Karpas-422 (cell line): ENCODE results near the gene DIP2C. TPM values are rescaled to one million over a fixed set of nuclear protein-coding genes. Genes with fewer than 3 reads are reported as not detected.

Experiments
- DNase-seq: peaks from one replicate; pipeline ENCODE4 v3.0.0-alpha.2; 2015
- H2AFZ ChIP-seq: fragments of 200-600 bp; sonication (generic); 2 replicates; pipeline ENCODE4 v1.6.1; 2014; ENCODE audit warnings: antibody characterized with exemption, low read length, mixed read lengths
- H3K27ac ChIP-seq: fragments of 200-600 bp; sonication (generic); 2 replicates; pipeline ENCODE4 v1.5.1; 2014; ENCODE audit warnings: mild to moderate bottlenecking, low read length, moderate library complexity
- H3K27me3 ChIP-seq: fragments of 200-600 bp; sonication (generic); 2 replicates; pipeline ENCODE4 v1.6.1; 2014; ENCODE audit warnings: low read length, mixed read lengths
- H3K36me3 ChIP-seq: fragments of 200-600 bp; sonication (generic); 2 replicates; pipeline ENCODE4 v1.6.1; 2014; ENCODE audit warnings: low read length, mixed read lengths; ENCODE audit not compliant: insufficient read depth
- H3K4me1 ChIP-seq: fragments of 200-600 bp; sonication (generic); 2 replicates; pipeline ENCODE4 v1.6.1; 2014; ENCODE audit warnings: mild to moderate bottlenecking, low read length, mixed read lengths
- H3K4me2 ChIP-seq: fragments of 200-600 bp; sonication (generic); 2 replicates; pipeline ENCODE4 v1.6.1; 2014; ENCODE audit warnings: low read length, low read depth, mild to moderate bottlenecking; ENCODE audit not compliant: poor library complexity, severe bottlenecking
- H3K4me3 ChIP-seq: fragments of 200-600 bp; sonication (generic); 2 replicates; pipeline ENCODE4 v1.5.1; 2014; ENCODE audit warnings: mild to moderate bottlenecking, antibody characterized with exemption, low read length, mixed read lengths
- H3K79me2 ChIP-seq: fragments of 200-600 bp; sonication (generic); 2 replicates; pipeline ENCODE4 v1.6.1; 2014; ENCODE audit warnings: mild to moderate bottlenecking, low read length, mixed read lengths
- H3K9ac ChIP-seq: fragments of 200-600 bp; sonication (generic); 2 replicates; pipeline ENCODE4 v1.6.0; 2014; ENCODE audit warnings: low read length
- H3K9me2 ChIP-seq: fragments of 200-600 bp; sonication (generic), shearing (Covaris generic); replicated peaks from 2 replicates; pipeline ENCODE4 v1.6.0; 2014; ENCODE audit warnings: mild to moderate bottlenecking, low read length, moderate library complexity; ENCODE audit not compliant: insufficient read depth
- H3K9me3 ChIP-seq: fragments of 300-700, 200-600 bp; sonication (generic); 2 replicates; pipeline ENCODE4 v1.6.1; 2014; ENCODE audit warnings: low read length, mixed read lengths
- H4K20me1 ChIP-seq: fragments of 200-600 bp; sonication (generic); 2 replicates; pipeline ENCODE4 v1.6.1; 2014; ENCODE audit warnings: mild to moderate bottlenecking, antibody characterized with exemption, low read length, low read depth; ENCODE audit not compliant: insufficient read depth
- total RNA-seq: library from RNA; depleted of rRNA; stranded (reverse); fragments of >200 nt; shearing (Covaris generic); gene quantifications from 2 replicates; pipeline ENCODE4 v1.2.3, GENCODE V29; 2014; ENCODE audit warnings: low replicate concordance

DIP2C gene
- total RNA-seq, 1 experiment from 2014 or later: 0.11 TPM

- H3K4me2 ChIP-seq: no peak overlapping the region
- H3K4me1 ChIP-seq: no peaks in the 10 kb centered on the region
- H3K9me2 ChIP-seq: no peaks in the 10 kb centered on the region
- no peak overlapping the region for H3K4me3 ChIP-seq
- H3K36me3 ChIP-seq: no peaks in the 10 kb centered on the region
- no peaks in the 10 kb centered on the region for H4K20me1 ChIP-seq
- H2AFZ ChIP-seq: no peak overlapping the region
- H3K27ac ChIP-seq: no peak overlapping the region
- no peaks in the 10 kb centered on the region for H3K9me3 ChIP-seq
- no peaks in the 10 kb centered on the region for H3K79me2 ChIP-seq
- H3K9ac ChIP-seq: no peak overlapping the region
- no peak for DNase-seq
- no peaks in the 10 kb centered on the region for H3K27me3 ChIP-seq
Observed at GRCh38 chr10:723973-724372, 34.5 kb upstream of the DIP2C start.

GRCh38 chr10:722281-723060 lies 33.0 kb upstream of the DIP2C start:
- H3K27ac ChIP-seq: no peak overlapping the region
- H3K9ac ChIP-seq: no peak overlapping the region
- no peak for DNase-seq
- no peak overlapping the region for H3K4me3 ChIP-seq
- no peak overlapping the region for H2AFZ ChIP-seq
- no peaks in the 10 kb centered on the region for H4K20me1 ChIP-seq
- no peak overlapping the region for H3K4me2 ChIP-seq
- no peaks in the 10 kb centered on the region for H3K79me2 ChIP-seq
- H3K27me3 ChIP-seq: no peaks in the 10 kb centered on the region
- H3K9me3 ChIP-seq: no peaks in the 10 kb centered on the region
- H3K9me2 ChIP-seq: no peaks in the 10 kb centered on the region
- H3K36me3 ChIP-seq: no peaks in the 10 kb centered on the region
- H3K4me1 ChIP-seq: no peaks in the 10 kb centered on the region

GRCh38 chr10:718143-718700 lies 28.8 kb upstream of the DIP2C start:
- Histone ChIP-seq H3K27ac (no peak overlapping the region), H3K4me3 (no peak overlapping the region), H3K4me2 (no peak overlapping the region), H3K9ac (no peak overlapping the region), H3K9me3 (no peaks in the 10 kb centered on the region), H3K9me2 (no peaks in the 10 kb centered on the region), H2AFZ (no peak overlapping the region), H3K36me3 (no peaks in the 10 kb centered on the region), H3K4me1 (no peaks in the 10 kb centered on the region), H3K27me3 (no peaks in the 10 kb centered on the region; the same call in 1 of the 2 replicates), H3K79me2 (no peaks in the 10 kb centered on the region), H4K20me1 (no peaks in the 10 kb centered on the region)
- DNase-seq: no peak

GRCh38 chr10:717458-717857 lies 28.0 kb upstream of the DIP2C start:
- H3K27ac ChIP-seq: no peak overlapping the region
- no peak for DNase-seq
- H3K9me3 ChIP-seq: no peaks in the 10 kb centered on the region
- no peak overlapping the region for H3K4me3 ChIP-seq
- H3K4me2 ChIP-seq: no peak overlapping the region
- H2AFZ ChIP-seq: no peak overlapping the region
- H3K36me3 ChIP-seq: no peaks in the 10 kb centered on the region
- no peaks in the 10 kb centered on the region for H3K79me2 ChIP-seq
- no peak overlapping the region for H3K9ac ChIP-seq
- H4K20me1 ChIP-seq: no peaks in the 10 kb centered on the region
- H3K27me3 ChIP-seq: no peaks in the 10 kb centered on the region; the same call in 1 of the 2 replicates
- no peaks in the 10 kb centered on the region for H3K9me2 ChIP-seq
- H3K4me1 ChIP-seq: no peaks in the 10 kb centered on the region

- H2AFZ ChIP-seq: no peak overlapping the region
- H3K9me3 ChIP-seq: no peaks in the 10 kb centered on the region
- DNase-seq: no peak
- H3K9ac ChIP-seq: no peak overlapping the region
- no peaks in the 10 kb centered on the region; the same call in 1 of the 2 replicates for H3K27me3 ChIP-seq
- H3K27ac ChIP-seq: no peak overlapping the region
- no peak overlapping the region for H3K4me2 ChIP-seq
- no peaks in the 10 kb centered on the region for H3K79me2 ChIP-seq
- H3K9me2 ChIP-seq: no peaks in the 10 kb centered on the region
- H3K4me3 ChIP-seq: no peak overlapping the region
- H3K4me1 ChIP-seq: no peaks in the 10 kb centered on the region
- no peaks in the 10 kb centered on the region for H4K20me1 ChIP-seq
- no peaks in the 10 kb centered on the region for H3K36me3 ChIP-seq
Observed at GRCh38 chr10:716821-717220, 27.4 kb upstream of the DIP2C start.

GRCh38 chr10:714214-714613 lies 24.7 kb upstream of the DIP2C start:
- no peaks in the 10 kb centered on the region for H3K9me3 ChIP-seq
- no peaks in the 10 kb centered on the region for H4K20me1 ChIP-seq
- no peaks in the 10 kb centered on the region for H3K79me2 ChIP-seq
- no peak overlapping the region for H3K4me2 ChIP-seq
- no peaks in the 10 kb centered on the region; the same call in 1 of the 2 replicates for H3K27me3 ChIP-seq
- H3K4me3 ChIP-seq: no peak overlapping the region
- H3K27ac ChIP-seq: no peak overlapping the region
- no peaks in the 10 kb centered on the region for H3K4me1 ChIP-seq
- no peak overlapping the region for H3K9ac ChIP-seq
- H3K9me2 ChIP-seq: no peaks in the 10 kb centered on the region
- DNase-seq: no peak
- no peak overlapping the region for H2AFZ ChIP-seq
- no peaks in the 10 kb centered on the region for H3K36me3 ChIP-seq

GRCh38 chr10:712575-712974 lies 23.1 kb upstream of the DIP2C start:
- Histone ChIP-seq H4K20me1 (no peaks in the 10 kb centered on the region), H3K27me3 (no peaks in the 10 kb centered on the region; the same call in 1 of the 2 replicates), H3K9me3 (no peaks in the 10 kb centered on the region), H3K9ac (no peak overlapping the region), H3K4me2 (no peak overlapping the region), H3K4me1 (no peaks in the 10 kb centered on the region), H3K4me3 (no peak overlapping the region), H3K79me2 (no peaks in the 10 kb centered on the region), H3K9me2 (no peaks in the 10 kb centered on the region), H3K27ac (no peak overlapping the region), H3K36me3 (no peaks in the 10 kb centered on the region), H2AFZ (no peak overlapping the region)
- no peak for DNase-seq

- no peaks in the 10 kb centered on the region for H3K79me2 ChIP-seq
- no peaks in the 10 kb centered on the region; the same call in 1 of the 2 replicates for H3K27me3 ChIP-seq
- H3K4me3 ChIP-seq: no peak overlapping the region
- no peak overlapping the region for H3K9ac ChIP-seq
- H3K4me1 ChIP-seq: no peaks in the 10 kb centered on the region
- no peaks in the 10 kb centered on the region for H3K9me3 ChIP-seq
- no peak overlapping the region for H3K27ac ChIP-seq
- no peak overlapping the region for H2AFZ ChIP-seq
- DNase-seq: no peak
- no peaks in the 10 kb centered on the region for H3K36me3 ChIP-seq
- H3K9me2 ChIP-seq: no peaks in the 10 kb centered on the region
- no peak overlapping the region for H3K4me2 ChIP-seq
- H4K20me1 ChIP-seq: no peaks in the 10 kb centered on the region
Observed at GRCh38 chr10:712089-712488, 22.6 kb upstream of the DIP2C start.
